HG02610 (cell line): ENCODE measurements around the gene FLYWCH2.
"Not testable (repeated sequence)": the region's sequence is repeated elsewhere in the genome, so short reads cannot be mapped to it uniquely, and the experiment has no call there.

ENCODE experiments used
- ATAC-seq: cut with Tn5 transposase; IDR thresholded peaks from one replicate; pipeline ENCODE4 v1.9.1; 2021; ENCODE audit warnings: mild to moderate bottlenecking, moderate library complexity; ENCODE audit not compliant: unreplicated experiment

The FLYWCH2 gene

GRCh38 chr16:2881783-2882649 is 999 bp upstream of the FLYWCH2 start:
- no peak for ATAC-seq

- no peak for ATAC-seq
Measured at GRCh38 chr16:2883458-2883908, 468 bp downstream of the FLYWCH2 start.

GRCh38 chr16:2884041-2884451 is 1.0 kb downstream of the FLYWCH2 start:
- no peak for ATAC-seq

- no peak for ATAC-seq
Measured at GRCh38 chr16:2894231-2894630, 11.2 kb downstream of the FLYWCH2 start.

- no peak for ATAC-seq
Measured at GRCh38 chr16:2895813-2896212, 12.8 kb downstream of the FLYWCH2 start.

- no peak for ATAC-seq
Measured at GRCh38 chr16:2896480-2897010, 13.5 kb downstream of the FLYWCH2 start.

GRCh38 chr16:2897110-2897509 is 14.1 kb downstream of the FLYWCH2 start:
- ATAC-seq: peak; percentile 76

- ATAC-seq: no peak
Measured at GRCh38 chr16:2898831-2899563, 16.0 kb downstream of the FLYWCH2 start.

GRCh38 chr16:2899564-2900072 is 16.6 kb downstream of the FLYWCH2 start:
- ATAC-seq: no peak

- no peak for ATAC-seq
Measured at GRCh38 chr16:2900526-2901075, 17.6 kb downstream of the FLYWCH2 start.

- no peak for ATAC-seq
Measured at GRCh38 chr16:2902337-2903130, 19.5 kb downstream of the FLYWCH2 start.

GRCh38 chr16:2904100-2904921 is 21.3 kb downstream of the FLYWCH2 start:
- peak; percentile 37 for ATAC-seq

GRCh38 chr16:2904922-2905240 is 21.9 kb downstream of the FLYWCH2 start:
- ATAC-seq: no peak

- ATAC-seq: peak; percentile 78
Measured at GRCh38 chr16:2905241-2905987, 22.4 kb downstream of the FLYWCH2 start.

- no peak for ATAC-seq
Measured at GRCh38 chr16:2905988-2906387, 23.0 kb downstream of the FLYWCH2 start.

GRCh38 chr16:2907084-2907753 is 24.2 kb downstream of the FLYWCH2 start:
- ATAC-seq: not testable (repeated sequence)

GRCh38 chr16:2910441-2910969 is 27.5 kb downstream of the FLYWCH2 start:
- ATAC-seq: no peak

- ATAC-seq: peak; percentile 94
Measured at GRCh38 chr16:2911638-2912329, 28.8 kb downstream of the FLYWCH2 start, which contains the start of gene FLYWCH1. Gene FLYWCH1 (plus strand): TSS chr16:2911931. CDS start chr16:2929686, 17,755 bp downstream.
